Measurements from ENCODE around the gene ENDOU.
"Not testable (repeated sequence)": the region's sequence is repeated elsewhere in the genome, so short reads cannot be mapped to it uniquely, and the experiment has no call there.

The ENDOU gene

DNA sequence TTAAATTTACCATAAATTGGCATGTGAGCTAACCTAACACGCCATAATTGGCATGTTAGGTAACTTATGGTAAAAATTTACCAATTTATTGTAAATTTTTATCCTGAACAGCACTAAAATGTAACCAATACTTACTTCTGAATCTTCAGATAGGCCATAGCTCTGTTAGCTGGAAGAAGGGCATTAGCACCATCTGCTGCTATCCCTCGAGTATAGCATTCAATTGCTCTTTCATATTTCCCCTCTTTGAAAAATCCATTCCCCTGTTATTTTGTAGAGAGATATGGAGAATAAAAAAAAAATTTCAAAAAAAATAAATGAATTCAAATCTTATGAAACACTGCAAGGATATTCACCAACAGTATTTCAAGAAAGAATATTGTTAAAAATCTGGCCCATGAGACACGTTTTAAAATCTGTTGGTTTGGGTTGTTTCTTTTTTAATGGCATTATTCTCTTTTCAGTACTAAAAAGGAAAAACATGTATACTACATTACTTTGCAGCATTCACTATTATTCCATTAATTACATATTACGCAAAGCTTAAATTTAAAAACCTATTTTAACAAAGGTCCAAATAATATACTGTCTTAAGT, 38.5 kb downstream of the ENDOU start:
- peak; percentile 52 for DNase-seq (ENCODE audit: low spot score)

DNA sequence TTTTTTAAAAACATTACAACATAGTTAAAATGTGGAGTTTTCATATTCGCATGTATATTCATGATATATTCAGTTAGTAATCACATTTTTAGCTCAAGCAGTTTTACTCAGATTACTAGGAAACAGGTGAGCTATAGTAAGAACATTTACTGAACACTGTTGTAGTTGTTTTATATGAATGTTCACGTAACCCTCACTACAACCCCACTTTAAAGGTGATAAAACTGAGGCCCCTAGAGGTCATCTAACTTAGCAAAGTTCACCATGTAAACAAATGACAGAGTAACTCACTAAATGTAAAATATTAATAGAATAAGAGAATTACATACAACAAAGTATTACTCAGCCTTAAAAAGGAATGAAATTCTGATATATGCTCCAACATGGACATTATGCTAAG, 45.5 kb downstream of the ENDOU start:
- no peak for DNase-seq (ENCODE audit: low spot score)

DNA sequence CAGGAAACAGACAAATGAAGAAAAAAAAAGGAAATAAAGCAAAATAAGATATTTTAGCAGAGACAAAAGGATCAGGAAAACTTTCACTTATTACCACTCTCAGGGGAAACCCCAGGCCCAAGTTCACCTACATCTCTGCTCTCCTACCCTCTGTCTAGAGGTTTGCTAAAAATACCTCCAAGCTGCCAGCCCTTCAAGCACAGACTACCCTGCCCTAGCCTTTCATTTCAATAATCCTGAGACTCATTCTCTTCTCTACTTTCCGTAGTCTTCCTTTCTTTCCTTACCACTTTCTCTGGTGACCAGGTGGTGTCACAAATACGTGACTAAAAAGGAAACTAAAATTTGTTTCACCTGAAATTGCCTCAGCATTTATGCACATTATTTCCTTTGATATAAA, 53.2 kb downstream of the ENDOU start:
- DNase-seq (ENCODE audit: low spot score) = no peak

DNA sequence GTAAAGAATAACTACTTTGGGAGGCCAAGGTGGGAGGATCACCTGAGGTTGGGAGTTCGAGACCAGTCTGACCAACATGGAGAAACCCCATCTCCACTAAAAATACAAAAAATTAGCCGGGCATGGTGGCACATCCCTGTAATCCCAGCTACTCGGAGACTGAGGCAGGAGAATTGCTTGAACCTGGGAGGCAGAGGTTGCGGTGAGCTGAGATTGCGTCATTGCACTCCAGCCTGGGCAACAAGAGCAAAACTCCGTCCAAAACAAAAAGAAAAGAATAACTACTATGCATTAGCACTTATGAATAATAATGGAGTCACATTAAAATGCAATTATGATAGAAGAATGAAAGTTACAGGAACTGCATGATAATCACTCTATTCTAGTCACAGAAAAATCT, 57.4 kb downstream of the ENDOU start:
- DNase-seq (ENCODE audit: low spot score) = not testable (repeated sequence)
